GM21717 (cell line): ENCODE data around the gene SRL.

Experiments
- ATAC-seq: cut with Tn5 transposase; IDR thresholded peaks from one replicate; pipeline ENCODE4 v1.9.1; 2021; ENCODE audit warnings: mild to moderate bottlenecking, moderate library complexity; ENCODE audit not compliant: unreplicated experiment

SRL gene

DNA sequence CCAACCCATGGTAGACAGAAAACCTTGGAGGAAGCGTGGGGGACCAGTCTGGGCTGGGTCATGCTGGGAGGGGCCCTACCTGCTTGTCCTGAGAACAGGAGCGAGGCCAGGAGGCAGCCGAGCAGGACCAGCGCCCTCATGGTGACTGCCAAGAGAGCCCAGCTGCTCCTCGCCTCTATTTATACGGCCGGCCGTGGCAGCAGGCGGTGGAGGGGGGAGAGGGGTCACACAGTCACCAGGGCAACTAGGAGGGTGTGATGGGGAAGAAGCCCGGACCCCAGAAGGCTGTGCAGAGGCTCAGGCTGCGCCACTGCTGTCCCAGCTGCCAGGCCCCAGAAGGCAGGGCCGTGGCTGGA is at the start of gene SRL:
Gene SRL (minus strand): TSS at position 153 of the 356 bp plus-strand sequence. CDS start 13 bp downstream, at position 140.
- no peak for ATAC-seq

DNA sequence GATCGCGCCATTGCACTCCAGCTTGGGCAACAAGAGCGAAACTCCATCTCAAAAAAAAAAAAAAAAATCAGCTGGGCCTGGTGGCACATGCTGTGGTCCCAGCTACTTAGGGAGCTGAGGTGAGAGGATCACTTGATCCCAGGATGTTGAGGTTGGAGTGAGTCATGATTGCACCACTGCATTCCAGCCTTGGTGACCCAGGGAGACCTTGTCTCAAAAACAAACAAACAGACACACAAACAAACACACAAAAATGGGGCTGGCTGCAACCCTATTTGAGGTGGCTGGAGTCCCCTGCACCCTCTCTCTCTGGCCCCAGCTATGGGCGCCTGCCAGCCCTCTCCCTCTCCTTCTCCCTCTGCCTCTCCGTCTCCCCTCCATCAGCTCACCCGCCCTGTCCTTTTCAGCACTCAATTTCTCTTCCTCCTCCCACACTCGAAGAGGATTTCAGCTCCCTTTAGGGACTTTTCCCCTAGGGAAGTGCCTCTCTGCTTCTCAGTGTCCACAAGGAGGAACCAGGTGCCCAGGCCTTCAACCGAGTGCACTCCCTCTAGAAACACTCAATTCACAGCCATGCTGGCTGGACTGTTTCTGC is 48.5 kb upstream of the SRL start:
- ATAC-seq = no peak

DNA sequence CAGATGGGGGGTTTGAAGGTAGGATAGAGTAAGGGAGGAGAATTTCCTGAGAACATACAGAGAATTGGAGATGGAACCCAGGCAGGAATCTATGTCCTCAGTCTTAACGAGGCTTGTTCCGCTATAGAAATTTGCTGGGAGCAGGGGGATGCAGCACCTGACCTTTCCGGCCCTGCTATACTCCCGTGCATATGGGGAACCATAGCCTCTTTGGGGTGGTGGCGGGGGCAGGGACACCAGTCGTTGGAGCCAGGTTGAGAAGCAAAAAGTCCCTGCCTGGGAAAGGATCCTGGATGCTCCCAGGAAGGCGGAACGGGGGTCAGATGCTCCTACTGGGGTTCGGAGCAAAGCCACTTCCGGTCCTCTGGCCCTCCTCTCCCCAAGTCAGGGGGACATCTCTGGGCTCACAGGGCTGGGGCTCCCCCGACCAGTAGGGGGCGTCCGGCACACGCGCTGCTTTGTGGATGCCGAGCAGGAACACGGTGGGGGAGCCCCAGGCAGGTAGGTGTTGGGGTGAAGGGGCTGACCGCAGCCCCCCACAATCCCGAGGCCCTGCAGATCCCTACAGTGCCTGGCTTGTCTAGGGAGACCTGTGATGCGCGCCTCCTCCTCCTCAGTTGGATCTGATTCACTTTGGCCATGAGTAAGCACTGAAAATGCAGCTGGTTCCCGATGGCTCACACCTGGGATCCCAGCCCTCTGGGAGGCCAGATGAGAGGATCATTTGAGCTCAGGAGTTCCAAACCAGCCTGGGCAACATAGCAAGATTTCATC is 46.5 kb upstream of the SRL start:
- ATAC-seq = peak; percentile 68

DNA sequence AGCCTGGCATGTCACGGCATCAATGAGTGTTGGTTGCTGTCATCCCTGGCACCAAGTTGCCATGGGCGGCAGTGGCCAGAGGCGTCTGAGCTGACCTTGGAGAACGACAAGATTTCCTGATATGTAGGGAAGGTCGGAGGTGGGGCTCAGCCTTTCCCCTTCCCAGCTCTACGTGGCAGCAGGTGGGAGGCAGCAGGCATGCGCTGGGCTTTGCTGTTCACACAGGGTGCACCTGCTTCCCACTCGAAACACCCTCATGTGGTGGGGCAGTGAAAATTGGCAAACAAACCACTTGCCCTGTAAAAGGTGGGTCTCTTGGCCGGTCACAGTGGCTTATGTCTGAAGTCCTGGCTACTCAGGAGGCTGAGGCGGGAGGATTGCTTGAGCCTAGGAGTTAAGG is 43.3 kb upstream of the SRL start:
- ATAC-seq = no peak

DNA sequence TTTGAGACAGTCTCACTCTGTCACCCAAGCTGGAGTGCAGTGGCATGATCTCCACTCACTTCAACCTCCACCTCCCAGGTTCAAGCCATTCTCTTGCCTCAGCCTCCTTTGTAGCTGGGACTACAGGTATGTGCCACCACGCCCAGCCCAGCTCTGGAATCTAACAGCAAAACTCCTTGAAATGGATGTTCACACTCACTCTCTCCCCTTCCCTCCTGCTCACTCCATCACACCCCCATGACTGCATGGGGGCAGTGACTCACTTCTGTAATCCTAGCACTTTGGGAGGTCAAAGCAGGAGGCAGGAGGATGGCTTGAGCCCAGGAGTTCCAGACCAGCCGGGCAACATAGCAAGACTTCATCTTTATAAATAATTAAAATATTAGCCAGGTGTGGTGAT is 42.1 kb upstream of the SRL start:
- ATAC-seq = no peak

DNA sequence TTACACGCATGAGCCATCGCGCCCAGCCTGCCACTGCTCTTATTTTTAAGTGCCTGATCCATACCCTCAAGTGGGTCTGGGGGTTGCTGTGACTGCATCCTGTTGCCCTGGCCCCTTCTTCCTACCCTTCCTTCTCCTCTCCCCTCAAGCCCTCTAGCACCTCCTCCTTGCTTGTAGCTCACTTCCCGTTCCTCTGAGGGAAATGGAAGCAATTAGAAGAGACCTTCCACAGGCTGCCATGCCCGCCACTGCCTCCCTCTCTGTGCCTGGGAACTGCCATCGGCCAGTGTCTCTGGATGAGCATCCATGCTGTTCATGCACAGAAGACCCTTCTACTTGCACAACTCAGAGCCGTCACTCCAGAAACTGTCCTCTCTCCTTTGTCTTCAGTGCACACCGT is 41.6 kb upstream of the SRL start:
- ATAC-seq = no peak

DNA sequence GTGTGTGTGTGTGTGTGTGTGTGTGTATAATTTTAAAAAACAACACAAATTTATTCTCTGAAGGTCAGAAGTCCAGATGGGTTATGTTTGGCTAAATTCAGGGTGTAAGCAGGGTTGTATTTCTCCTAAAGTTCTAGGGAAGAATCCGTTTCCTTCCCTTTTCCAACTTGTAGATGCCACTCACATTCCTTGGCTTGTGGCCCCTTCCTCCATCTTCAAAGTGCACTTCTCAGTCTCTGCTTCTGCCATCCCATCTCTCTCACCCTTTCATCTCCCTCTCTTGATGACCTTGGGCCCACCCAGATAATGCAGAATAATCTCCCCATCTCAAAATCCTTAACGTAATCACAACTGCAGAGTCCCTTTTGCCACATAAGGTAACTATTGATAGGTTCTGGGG is 38.7 kb upstream of the SRL start:
- ATAC-seq = no peak

DNA sequence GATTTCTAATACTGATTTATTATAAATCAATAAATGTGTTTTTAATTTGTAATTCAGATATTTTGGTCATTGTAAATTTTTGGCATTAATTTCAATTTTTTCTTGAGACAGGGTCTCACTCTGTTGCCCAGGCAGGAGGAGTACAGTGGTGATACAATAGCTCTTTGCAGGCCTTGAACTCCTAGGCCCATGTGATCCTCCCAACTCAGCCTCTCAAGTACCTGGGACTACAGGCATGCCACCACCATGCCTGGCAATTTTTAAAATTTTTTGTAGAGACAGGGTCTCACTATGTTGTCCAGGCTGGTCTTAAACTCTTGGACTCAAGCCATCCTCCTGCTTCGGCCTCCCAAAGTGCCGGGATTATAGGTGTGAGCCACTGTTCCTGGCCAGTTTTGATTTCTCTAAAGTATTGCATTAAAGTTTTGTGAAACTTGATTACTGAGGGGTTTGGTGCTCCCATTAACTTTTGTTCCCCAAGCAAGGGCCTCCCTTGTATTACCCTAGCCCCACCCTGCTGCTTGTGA is 36.2 kb upstream of the SRL start:
- no peak for ATAC-seq

DNA sequence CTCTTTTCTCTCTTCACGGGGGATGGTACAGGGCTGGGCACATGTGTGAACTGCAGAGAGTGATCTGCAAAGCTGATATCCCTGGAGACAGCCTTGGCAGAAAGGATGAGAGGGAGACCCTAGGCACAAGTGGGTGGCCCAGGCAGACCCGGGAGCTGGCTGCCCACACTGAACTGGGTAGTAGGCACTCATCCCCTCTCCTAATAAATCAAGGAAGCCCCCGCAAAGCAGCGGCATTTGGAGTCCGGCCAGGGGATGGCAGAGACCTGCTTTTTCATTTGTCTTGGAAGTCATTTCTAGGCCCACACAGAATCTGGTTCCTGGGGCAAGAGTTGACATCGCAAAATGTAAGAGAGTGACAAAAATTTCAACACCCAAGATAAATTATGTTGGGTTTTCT is 34.0 kb upstream of the SRL start:
- no peak for ATAC-seq

DNA sequence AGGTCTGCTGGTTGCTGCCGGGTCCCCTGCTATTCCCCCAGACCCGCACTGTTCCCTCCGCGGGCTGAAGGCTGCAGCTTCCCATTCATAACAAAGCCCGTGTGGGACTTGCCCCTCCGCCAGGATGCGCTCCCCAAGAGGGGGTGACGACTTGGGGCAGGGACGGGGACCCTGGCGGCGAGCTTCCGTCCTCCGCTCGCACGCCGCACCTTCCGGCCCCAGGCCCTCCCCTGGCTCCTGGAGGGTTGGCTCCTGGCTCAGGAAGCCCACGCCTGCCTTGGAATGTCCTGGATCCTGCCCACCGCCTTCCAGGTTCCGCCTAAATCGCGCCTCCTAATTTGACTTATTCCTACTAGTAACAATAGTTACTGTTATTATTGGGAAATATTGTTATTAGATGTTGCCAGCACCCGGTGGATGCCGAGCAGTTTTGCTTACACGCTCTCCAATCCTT is 32.0 kb upstream of the SRL start:
- no peak for ATAC-seq

DNA sequence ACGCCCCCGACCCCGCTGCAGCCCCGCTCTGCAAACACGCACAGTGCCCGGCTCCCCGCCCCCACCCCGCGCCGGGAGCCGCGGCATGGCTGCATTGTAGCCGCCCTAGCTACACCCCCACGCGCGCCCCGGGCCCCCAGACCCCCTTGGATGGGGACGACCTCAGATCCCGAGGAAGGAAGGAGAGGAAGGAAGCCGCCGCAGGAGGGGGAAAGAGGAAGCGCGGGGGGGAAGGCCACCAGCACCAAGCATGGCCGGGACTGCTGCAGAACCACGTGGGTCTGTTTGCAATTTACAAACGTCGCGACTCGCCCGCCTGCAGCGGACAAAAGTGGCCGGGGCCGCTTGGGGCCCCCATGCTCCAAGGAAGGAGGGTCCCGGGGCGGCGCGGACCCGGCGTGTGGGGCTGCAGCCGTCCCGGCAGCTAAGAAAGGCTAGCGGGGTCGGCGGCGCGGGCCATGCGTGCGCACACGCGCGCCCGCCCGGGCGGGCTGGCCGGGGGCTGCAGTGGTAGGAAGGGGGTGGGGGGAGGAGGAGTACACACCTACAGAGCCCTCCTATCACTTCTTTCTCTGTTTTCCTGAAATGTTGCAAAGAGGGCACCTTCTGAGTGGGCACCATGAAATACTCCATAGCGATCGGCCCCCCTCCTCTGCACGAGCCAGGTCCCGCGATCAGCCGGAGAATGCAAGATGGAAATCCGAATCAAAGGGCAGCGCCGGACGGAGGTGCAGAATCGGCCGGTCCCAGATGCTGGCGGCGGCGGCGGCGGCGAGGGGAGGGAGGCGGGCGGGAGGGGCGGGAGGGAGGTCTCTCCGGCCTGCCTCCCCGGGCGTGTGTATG is 30.5 kb upstream of the SRL start:
- ATAC-seq = peak; percentile 19

DNA sequence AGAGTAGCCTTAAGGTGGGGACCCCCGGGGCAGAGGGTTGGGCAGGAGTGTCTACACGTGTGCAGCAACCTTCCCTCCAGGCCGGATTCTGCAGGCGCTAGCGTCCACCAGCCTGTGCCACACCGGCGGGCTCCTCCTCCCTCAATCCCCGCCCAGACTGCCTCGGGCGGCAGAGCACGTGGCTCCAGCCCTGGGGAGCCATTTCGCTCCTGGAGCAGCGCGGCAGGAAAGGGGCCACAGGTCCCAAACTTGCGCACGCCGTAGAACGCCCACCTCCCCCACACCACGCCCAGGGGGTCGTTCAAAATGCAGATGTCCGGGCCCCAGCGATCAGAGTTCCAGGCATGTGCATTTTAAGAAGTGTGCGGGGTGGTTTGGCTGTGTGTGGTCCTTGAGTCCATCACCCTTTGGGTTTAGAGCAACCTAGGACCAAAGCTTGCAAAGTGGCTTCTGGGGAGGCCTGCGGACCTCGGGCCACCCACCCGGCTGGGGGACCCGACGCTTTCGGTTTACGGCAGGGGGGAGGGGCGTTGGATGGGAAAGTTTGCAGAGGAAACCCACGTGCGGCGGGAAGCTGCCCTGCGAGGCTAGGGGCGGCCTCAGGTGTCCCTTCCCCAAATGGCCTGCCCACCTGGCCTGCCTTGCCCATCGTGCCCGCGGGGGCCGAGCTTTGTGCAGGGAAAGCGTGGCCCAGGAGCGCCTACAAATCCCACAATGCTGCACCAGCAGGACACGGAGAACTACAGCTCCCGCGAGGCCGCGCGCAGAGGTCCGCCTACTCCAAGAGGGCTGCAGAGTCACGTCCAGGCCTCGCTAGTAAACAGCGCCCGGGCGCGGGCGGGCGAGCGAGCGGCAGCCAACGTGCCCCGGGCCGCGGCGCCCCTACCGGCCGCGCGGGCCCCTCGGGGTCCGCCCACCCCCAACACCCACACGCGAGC is 29.6 kb upstream of the SRL start:
- peak; percentile 49 for ATAC-seq

DNA sequence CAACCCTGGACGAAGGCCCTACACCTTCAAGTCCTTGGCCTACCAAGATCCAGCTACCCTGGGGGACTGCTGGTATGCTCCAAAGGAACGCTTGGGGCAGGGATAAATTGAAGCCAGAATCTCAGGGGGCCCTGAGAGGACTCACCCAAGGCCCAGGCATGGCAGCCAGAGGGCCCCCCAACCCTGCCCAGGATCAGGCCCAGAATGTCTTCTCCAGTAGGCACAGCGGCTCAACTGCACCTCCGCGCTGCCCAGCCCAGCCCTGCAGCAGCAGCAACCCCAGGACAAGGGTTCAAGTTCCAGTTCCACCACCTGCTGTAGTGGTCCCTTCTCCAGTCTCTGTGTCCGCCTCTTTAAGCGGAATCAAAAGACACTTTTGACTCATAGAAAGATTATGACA is 28.7 kb upstream of the SRL start:
- no peak for ATAC-seq

DNA sequence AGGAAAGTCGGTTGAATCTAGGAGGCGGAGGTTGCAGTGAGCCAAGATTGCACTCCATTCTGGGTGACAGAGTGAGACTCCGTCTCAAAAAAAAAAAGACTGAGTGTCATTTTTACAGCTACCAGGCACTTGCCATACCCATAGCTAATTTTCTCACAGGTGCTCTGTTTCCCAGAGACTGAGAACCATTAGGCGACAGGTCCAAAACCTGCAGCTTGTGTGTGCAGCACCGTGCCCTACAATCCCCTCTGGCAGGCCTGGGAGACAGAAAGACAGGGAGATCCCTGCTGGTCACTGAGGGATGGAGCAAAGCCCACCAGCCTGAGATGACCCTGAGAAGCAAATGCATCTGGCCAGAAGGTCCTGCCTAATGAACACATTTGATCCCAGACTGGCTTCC is 28.2 kb upstream of the SRL start:
- ATAC-seq = no peak

DNA sequence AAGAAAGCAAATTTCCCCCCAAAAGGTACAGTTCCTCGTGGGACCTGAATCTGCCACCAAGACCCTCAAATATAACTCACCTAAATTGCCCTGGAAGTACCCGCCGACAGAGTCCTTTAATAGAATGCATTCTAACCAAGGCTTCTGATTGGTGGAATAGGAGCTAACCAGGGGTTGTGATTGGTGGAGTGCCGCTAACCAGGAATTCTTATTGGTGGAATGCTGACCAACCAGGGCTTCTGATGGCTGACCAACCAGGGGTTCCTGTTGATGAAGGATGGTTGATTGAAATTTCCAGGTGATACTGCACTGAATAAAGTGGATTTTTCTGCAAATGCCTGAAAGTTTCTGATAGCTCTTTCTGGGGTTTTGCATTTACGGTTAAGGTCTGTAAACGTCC is 24.5 kb upstream of the SRL start:
- ATAC-seq = no peak

DNA sequence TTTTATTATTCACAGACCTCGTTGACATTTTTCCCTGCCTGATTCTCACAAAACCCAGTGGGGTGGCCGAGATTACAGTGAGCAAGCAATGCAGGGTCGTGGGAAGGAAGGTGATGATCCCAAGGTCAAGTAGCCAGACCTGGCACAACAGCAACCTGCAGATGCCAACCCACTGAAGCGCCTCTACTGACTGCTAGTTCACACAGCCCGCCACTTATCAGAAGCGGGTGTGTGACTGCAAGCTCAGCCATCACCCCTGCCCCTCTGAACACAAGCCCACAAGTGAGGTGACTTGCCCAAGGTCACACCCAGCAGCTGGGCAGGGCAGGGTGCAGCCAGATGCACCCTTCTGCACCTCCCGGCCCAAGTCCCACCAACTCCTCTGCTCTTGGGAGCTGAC is 23.8 kb upstream of the SRL start:
- ATAC-seq = no peak

DNA sequence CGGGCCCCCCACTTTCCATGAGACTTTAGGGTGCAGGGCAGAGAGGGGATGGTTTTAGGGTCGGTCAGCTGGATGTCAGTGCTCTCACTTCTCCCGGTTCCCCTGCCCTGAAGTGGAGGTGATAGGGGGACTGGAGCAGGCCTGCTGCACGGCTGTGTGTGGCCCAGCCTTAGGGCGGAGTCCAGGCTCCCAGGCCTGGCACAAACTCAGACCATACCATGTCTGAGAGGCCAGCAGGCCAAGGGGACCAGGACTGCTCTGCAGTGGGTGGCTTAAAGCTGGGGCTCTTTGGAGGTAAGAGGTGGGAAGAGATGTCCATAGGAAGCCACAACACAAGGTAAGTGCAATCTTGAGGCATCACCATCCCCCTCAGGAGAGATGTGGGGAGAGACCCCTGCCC is 22.7 kb upstream of the SRL start:
- no peak for ATAC-seq

DNA sequence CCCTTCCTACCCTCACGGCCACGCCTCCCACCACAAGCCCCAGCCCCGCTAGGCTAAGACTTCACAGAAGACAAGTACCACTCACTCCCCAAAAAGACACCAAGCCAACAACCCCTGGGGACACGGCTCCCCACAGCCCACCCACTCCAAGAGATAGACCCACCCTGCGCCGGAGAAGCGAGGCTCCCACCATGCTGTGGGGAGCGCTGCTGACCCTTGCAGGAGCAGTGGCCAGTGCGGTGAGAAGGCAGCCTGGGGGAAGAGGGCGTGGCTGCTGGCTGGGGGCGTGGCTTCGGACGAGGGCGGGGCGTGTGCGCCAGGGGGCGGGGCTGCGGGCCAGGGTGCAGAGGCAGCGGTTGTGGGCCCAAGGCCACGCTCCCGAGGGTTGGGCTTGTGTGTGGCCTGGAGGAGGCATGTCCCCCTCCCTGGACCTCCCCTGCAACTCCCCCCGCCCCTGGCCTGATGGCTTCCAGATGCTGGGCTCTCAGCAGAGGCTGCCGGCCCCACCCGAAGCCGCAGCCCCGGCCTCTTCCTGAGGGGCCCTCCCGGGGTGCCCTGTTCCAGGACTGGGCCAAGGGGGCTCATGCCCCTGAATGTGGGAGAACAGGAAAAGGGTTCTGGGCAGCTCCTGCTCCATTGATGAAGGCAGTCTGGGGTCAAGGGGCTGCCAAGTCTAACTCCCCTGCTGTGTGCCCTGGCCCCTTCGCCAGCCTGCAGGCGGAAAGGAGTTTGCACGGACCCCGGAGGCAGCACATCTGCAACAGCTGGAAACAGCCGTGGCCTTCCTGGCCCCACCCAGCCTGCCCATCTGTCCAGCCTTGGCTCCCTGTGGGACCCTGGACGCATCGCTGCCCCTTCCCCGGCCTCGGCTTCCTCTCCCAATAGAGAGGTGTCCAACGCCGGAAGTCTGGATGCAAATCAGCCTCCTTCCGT is 21.9 kb upstream of the SRL start:
- ATAC-seq = no peak

DNA sequence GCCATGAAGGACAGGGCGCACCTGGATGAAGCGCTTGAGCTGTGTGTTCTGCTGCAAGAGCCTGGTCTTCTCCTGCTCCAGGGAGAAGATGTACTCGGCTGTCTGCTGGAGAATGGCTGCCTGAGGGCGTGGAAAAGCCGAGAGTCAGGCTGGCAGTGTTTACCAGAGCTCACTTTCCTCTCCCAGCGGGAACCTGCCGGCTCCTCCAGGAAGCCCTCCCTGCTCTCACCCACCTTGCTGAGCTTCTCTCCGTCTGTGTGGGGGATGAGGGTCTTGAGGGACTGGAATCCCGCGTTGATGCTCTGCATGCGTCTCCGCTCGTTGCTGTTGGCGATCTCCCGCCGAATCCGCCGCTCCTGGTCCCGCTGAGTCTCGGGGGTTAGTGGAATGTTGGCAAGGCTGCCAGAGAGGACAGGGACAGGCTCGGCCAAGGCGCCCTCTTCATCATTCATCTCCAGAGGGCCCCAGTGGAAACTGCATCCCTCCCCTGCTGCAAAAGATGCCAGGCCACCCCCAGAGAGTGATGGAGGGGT is 20.5 kb upstream of the SRL start:
- ATAC-seq = no peak
